HEK293 (cell line): ENCODE results near the gene KCNT1.
A peak's percentile ranks its signal among the peaks of the same experiment; 100 is the strongest.

Experiments
- ATF2 ChIP-seq: fragments of 450-650 bp; formaldehyde crosslinking; IDR thresholded peaks from 2 replicates; pipeline ENCODE4 v1.5.1; 2016; ENCODE audit warnings: missing biosample characterization, missing genetic modification characterization, low read depth
- HOXC10 ChIP-seq: sonication (generic); formaldehyde crosslinking; IDR thresholded peaks from 2 replicates; pipeline ENCODE4 v1.8.1; 2023; ENCODE audit warnings: mild to moderate bottlenecking, missing genetic modification reagents
- KLF1 ChIP-seq: fragments of 450-650 bp; formaldehyde crosslinking; IDR thresholded peaks from 2 replicates; pipeline ENCODE4 v1.5.1; 2016; ENCODE audit warnings: missing biosample characterization, missing genetic modification characterization
- SCRT1 ChIP-seq: fragments of 450-650 bp; formaldehyde crosslinking; IDR thresholded peaks from 2 replicates; pipeline ENCODE4 v1.5.1; 2016; ENCODE audit warnings: missing biosample characterization, missing genetic modification characterization, borderline replicate concordance
- ZBTB20 ChIP-seq: fragments of 450-650 bp; formaldehyde crosslinking; IDR thresholded peaks from 2 replicates; pipeline ENCODE4 v1.5.1; 2016; ENCODE audit warnings: missing biosample characterization, missing genetic modification characterization
- ZNF10 ChIP-seq: fragments of 450-650 bp; formaldehyde crosslinking; IDR thresholded peaks from 2 replicates; pipeline ENCODE4 v1.5.1; 2017; ENCODE audit warnings: missing biosample characterization, missing genetic modification characterization
- ZNF114 ChIP-seq: fragments of 450-650 bp; formaldehyde crosslinking; IDR thresholded peaks from 2 replicates; pipeline ENCODE4 v1.5.0; 2017; ENCODE audit warnings: missing biosample characterization, missing genetic modification characterization
- ZNF174 ChIP-seq: fragments of 450-650 bp; formaldehyde crosslinking; IDR thresholded peaks from 2 replicates; pipeline ENCODE4 v1.5.0; 2017; ENCODE audit warnings: missing biosample characterization, mild to moderate bottlenecking, missing genetic modification characterization
- ZNF350 ChIP-seq: fragments of 450-650 bp; formaldehyde crosslinking; IDR thresholded peaks from 2 replicates; pipeline ENCODE4 v1.5.0; 2017; ENCODE audit warnings: missing biosample characterization, mild to moderate bottlenecking, missing genetic modification characterization
- ZNF362 ChIP-seq: fragments of 450-650 bp; formaldehyde crosslinking; IDR thresholded peaks from 2 replicates; pipeline ENCODE4 v1.5.1; 2016; ENCODE audit warnings: missing biosample characterization, missing genetic modification characterization
- ZNF629 ChIP-seq: fragments of 450-650 bp; formaldehyde crosslinking; IDR thresholded peaks from 2 replicates; pipeline ENCODE4 v1.5.1; 2017; ENCODE audit warnings: missing biosample characterization, missing genetic modification characterization
- TF ChIP-seq, protein P1 (sequence below): fragments of 450-650 bp; formaldehyde crosslinking; IDR thresholded peaks from 2 replicates; pipeline ENCODE4 v1.5.1; 2016; ENCODE audit warnings: missing biosample characterization, missing genetic modification characterization

DNA sequence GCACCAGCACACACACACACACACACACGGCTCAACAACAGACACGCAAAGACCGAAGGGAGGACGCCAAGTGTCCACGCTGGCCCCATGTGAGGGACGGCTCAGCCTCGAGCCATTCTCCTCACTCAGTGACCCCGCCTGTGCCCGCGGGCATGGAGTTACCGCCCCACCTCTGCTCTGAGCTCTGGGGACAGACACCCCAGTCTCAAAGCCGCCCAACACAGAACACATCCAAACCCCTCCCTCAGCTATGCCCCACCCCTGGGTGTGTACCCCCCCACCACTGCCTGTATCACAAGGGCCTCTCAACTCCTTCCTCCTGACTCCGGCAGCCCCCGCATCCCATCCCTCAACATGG, 124.2 kb downstream of the KCNT1 start:
- TF ChIP-seq ATF2 (tag by site-specific recombination) = no peak
- TF ChIP-seq ZBTB20 = no peak
- no peak for TF ChIP-seq ZNF10 (tag by site-specific recombination)
- TF ChIP-seq, protein P1, sequence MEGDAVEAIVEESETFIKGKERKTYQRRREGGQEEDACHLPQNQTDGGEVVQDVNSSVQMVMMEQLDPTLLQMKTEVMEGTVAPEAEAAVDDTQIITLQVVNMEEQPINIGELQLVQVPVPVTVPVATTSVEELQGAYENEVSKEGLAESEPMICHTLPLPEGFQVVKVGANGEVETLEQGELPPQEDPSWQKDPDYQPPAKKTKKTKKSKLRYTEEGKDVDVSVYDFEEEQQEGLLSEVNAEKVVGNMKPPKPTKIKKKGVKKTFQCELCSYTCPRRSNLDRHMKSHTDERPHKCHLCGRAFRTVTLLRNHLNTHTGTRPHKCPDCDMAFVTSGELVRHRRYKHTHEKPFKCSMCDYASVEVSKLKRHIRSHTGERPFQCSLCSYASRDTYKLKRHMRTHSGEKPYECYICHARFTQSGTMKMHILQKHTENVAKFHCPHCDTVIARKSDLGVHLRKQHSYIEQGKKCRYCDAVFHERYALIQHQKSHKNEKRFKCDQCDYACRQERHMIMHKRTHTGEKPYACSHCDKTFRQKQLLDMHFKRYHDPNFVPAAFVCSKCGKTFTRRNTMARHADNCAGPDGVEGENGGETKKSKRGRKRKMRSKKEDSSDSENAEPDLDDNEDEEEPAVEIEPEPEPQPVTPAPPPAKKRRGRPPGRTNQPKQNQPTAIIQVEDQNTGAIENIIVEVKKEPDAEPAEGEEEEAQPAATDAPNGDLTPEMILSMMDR = no peak
- no peak for TF ChIP-seq ZNF174 (tag by site-specific recombination)
- no peak for TF ChIP-seq ZNF350
- TF ChIP-seq ZNF629 (tag by site-specific recombination) = no peak
- peak; percentile 50 for TF ChIP-seq KLF1 (tag by site-specific recombination)
- TF ChIP-seq SCRT1 (tag by site-specific recombination) = no peak
- no peak for TF ChIP-seq ZNF114 (tag by site-specific recombination)
- no peak for TF ChIP-seq HOXC10 (CRISPR knock-in tag)
- no peak for TF ChIP-seq ZNF362
